Common myeloid progenitor, CD34-positive (primary cell): ENCODE results near the gene PCDH9.

Experiments used
- CTCF ChIA-PET: fragments of 350-600 bp; sonication (Branson Sonifier 250); formaldehyde crosslinking; loops from one replicate; lab custom pipeline; 2021; ENCODE audit warnings: antibody characterized with exemption; lab: Charles Lee
- POLR2A ChIA-PET: fragments of 350-600 bp; sonication (Branson Sonifier 250); formaldehyde crosslinking; loops from one replicate; lab custom pipeline; 2021; ENCODE audit warnings: antibody characterized with exemption; lab: Charles Lee
- DNase-seq, 3 donors: peaks; one replicate each; pipeline versions ENCODE4 v3.0.0 to v3.0.0-alpha.2; 2013
- H3K27ac ChIP-seq, 2 experiments: 1 replicate in 1 of 2; 2 replicates in 1 of 2; pipeline ENCODE4 v1.7.0; 2013; ENCODE audit warnings: inconsistent platforms in 2 of 2, low read length in 2 of 2, mild to moderate bottlenecking in 2 of 2, low read depth in 1 of 2, moderate library complexity in 1 of 2; ENCODE audit not compliant: severe bottlenecking in 2 of 2, insufficient read depth in 1 of 2, poor library complexity in 1 of 2
- H3K27me3 ChIP-seq, 5 experiments: replicated peaks in 2 of 5; 1 replicate in 3 of 5; 2 replicates in 2 of 5; pipeline versions ENCODE4 v1.6.1 to v1.7.0; 2013; ENCODE audit warnings: low read length in 4 of 5, mild to moderate bottlenecking in 2 of 5, moderate library complexity in 2 of 5, inconsistent platforms in 1 of 5; ENCODE audit not compliant: insufficient read depth in 5 of 5, control insufficient read depth in 4 of 5
- H3K36me3 ChIP-seq, 4 experiments: 1 replicate in 2 of 4; 2 replicates in 2 of 4; pipeline versions ENCODE4 v1.6.1 to v1.7.0; 2013; ENCODE audit warnings: low read length in 3 of 4, control low read depth in 1 of 4, mild to moderate bottlenecking in 1 of 4; ENCODE audit not compliant: control insufficient read depth in 4 of 4, insufficient read depth in 4 of 4
- H3K4me1 ChIP-seq, 4 experiments: 1 replicate in 3 of 4; 2 replicates in 1 of 4; pipeline versions ENCODE4 v1.6.1 to v1.7.1; 2013; ENCODE audit warnings: low read length in 3 of 4, mild to moderate bottlenecking in 3 of 4, control low read depth in 1 of 4, inconsistent platforms in 1 of 4, moderate library complexity in 1 of 4; ENCODE audit not compliant: control insufficient read depth in 4 of 4, insufficient read depth in 4 of 4; ENCODE audit errors: control extremely low read depth in 1 of 4
- H3K4me3 ChIP-seq, 7 experiments: 1 replicate in 4 of 7; 2 replicates in 3 of 7; pipeline versions ENCODE4 v1.5.1 to v1.7.0; 2013; ENCODE audit warnings: mild to moderate bottlenecking in 7 of 7, low read length in 6 of 7, moderate library complexity in 6 of 7, inconsistent platforms in 2 of 7, low read depth in 2 of 7, control low read depth in 1 of 7; ENCODE audit not compliant: insufficient read depth in 4 of 7, control insufficient read depth in 1 of 7; ENCODE audit errors: extremely low read depth in 1 of 7
- H3K9me3 ChIP-seq, 5 experiments: 1 replicate in 4 of 5; 2 replicates in 1 of 5; pipeline versions ENCODE4 v1.6.1 to v1.7.1; 2013; ENCODE audit warnings: low read length in 4 of 5, mild to moderate bottlenecking in 2 of 5, inconsistent platforms in 1 of 5, low read depth in 1 of 5, moderate library complexity in 1 of 5; ENCODE audit not compliant: control insufficient read depth in 4 of 5, insufficient read depth in 2 of 5; ENCODE audit errors: control extremely low read depth in 1 of 5
- WGBS: methylation state at CpG from one replicate; pipeline ENCODE4 v1.1.5; 2013; ENCODE audit not compliant: insufficient coverage; 5-methylcytosine and 5-hydroxymethylcytosine counted together

The PCDH9 gene

DNA sequence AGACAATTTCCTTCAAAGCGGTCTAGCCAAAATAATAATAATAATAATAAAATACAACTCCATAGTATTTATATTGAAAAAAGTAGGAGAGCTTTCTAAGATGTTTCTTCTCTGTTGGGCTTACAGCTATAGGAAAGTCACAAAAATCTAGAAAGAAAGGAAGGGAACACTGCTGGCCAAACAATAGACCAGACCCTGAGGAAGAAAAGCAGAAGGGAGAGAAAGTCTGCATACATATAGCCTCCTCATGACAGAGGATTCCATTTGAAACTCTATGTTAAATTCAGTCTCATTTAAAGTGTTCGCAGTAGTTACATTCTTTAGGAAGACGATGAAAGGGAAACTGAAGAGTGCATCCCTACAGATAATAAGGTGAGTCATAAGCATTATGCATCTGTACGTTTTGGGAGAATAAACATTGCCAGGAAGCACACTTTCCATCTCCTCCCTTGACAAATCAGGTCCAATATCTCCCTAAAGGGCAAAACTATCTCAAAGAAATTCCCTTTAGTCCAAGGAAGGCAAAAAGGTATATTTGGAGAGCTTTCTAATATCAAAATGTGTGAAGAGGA, 86.5 kb downstream of the PCDH9 start:
- ChIA-PET CTCF (no interaction called here), POLR2A (no interaction called here)
- no peak for DNase-seq
- 100% methylated on average over 2 of the region's 4 CpGs for WGBS
- Histone ChIP-seq H3K4me3 (no peak overlapping the region), H3K4me1 (peaks cover 0 to 17% (median 4%) of the 10 kb centered on the region in 4 experiments), H3K9me3 (peaks cover 0 to 1% (median 0%) of the 10 kb centered on the region in 5 experiments), H3K36me3 (no peaks in the 10 kb centered on the region), H3K27me3 (no peaks in the 10 kb centered on the region), H3K27ac (no peak overlapping the region)

DNA sequence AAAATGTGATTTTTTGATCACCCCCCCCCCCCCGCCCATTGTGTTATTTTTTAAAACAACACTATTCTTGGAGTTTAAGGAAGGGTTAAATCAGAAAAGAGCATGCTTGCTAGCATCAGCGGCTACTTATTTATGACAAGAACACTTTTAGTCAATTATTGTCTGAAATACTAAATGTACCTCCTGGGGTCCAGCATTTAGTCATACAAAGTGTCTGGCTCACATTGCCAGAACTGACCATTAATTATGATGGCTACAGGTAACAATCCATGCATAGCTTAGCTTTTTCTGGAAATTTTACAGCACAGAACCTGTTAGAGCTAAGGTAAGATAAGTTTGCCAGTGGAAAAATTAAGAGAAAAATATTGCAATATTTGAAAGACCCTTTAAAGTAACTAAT, 90.1 kb downstream of the PCDH9 start:
- no peaks in the 10 kb centered on the region for H3K27me3 ChIP-seq
- no peaks in the 10 kb centered on the region for H3K36me3 ChIP-seq
- POLR2A ChIA-PET = no interaction called here
- H3K4me3 ChIP-seq = no peak overlapping the region
- H3K9me3 ChIP-seq = peaks cover 0 to 1% (median 0%) of the 10 kb centered on the region in 5 experiments
- H3K4me1 ChIP-seq = no peaks in the 10 kb centered on the region
- 100% methylated on average over 1 of the region's 2 CpGs for WGBS
- no peak overlapping the region for H3K27ac ChIP-seq
- DNase-seq = no peak
- CTCF ChIA-PET = no interaction called here

DNA sequence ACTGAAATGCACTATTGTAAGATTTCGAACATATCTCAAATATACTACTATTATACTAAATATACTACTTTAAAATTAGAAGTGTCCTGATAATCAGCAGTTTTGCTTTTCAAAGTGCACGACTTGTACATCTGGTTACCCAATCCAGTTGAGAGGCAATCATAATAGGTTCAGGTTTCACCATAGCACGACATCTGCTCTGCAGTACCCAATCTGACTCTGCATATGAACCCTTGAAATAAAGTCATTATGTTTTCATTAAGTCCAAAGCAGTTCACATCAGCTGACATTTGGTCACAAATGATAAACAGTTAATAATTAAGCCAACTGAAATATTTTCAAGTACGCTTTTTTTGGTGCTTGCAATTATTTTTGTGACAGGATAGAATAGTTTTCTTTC, 90.6 kb downstream of the PCDH9 start:
- DNase-seq = no peak
- no peaks in the 10 kb centered on the region for H3K27me3 ChIP-seq
- no peaks in the 10 kb centered on the region for H3K36me3 ChIP-seq
- WGBS = 100% methylated on average over 2 of the region's 4 CpGs
- no peak overlapping the region for H3K4me3 ChIP-seq
- peaks cover 0 to 1% (median 0%) of the 10 kb centered on the region in 5 experiments for H3K9me3 ChIP-seq
- H3K4me1 ChIP-seq = no peaks in the 10 kb centered on the region
- ChIA-PET CTCF (no interaction called here), POLR2A (no interaction called here)
- H3K27ac ChIP-seq = no peak overlapping the region

DNA sequence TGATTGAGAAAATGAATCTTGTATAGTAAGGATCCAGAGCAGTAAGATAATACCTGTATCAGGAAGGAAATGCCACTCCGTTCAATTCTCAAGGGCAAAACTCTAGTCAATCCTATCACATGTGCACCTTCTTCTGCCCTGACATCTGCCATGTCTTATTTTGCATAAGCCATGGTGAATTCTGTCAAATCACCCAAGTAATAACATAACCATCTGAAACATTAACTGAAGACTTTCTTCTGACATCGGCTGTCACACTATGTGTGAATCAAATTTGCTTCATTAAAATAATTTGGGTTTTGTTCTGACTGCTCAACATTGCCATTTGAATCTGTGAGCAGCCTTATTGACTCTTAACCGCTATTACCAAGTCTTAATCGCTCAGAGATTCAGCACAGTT, 91.2 kb downstream of the PCDH9 start:
- peaks cover 0 to 2% (median 0%) of the 10 kb centered on the region in 4 experiments for H3K4me1 ChIP-seq
- peaks cover 0 to 1% (median 0%) of the 10 kb centered on the region in 5 experiments for H3K9me3 ChIP-seq
- WGBS = 97% methylated on average over 4 of the region's 4 CpGs
- no peak for DNase-seq
- no peak overlapping the region for H3K4me3 ChIP-seq
- ChIA-PET POLR2A (no interaction called here), CTCF (no interaction called here)
- H3K27ac ChIP-seq = no peak overlapping the region
- no peaks in the 10 kb centered on the region for H3K36me3 ChIP-seq
- no peaks in the 10 kb centered on the region for H3K27me3 ChIP-seq

DNA sequence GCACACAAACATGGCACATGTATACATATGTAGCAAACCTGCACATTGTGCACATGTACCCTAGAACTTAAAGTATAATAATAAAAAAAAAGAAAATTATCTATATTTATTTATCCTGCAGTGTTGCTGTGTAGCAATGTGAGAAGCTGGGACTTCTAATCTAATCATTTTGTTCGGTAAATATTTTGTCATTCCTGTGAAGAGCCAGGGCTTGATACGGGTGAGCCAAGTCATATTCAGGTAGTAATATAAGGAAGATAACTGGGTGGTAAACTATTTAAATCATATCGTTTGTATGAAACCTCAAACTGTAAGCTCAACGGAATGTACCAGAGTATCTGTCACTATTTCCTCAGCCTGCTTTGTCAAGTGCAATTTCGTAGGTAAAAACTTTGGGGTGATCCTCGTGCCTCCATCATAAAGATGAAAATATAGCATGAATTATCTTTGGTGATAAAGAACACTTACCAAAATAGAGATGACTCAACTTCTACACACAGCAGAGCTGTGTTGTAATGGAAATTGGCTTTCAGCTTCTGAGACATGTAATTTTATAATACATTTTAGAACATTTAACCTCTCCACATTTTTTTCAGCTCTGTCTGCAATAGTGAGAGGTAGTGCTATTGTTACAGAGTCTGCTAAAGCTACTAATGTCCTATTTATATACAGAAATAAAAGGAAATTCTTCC, 92.9 kb downstream of the PCDH9 start:
- no peak overlapping the region for H3K27ac ChIP-seq
- WGBS = 93% methylated on average over 5 of the region's 6 CpGs
- peaks cover 0 to 3% (median 0%) of the 10 kb centered on the region in 4 experiments for H3K4me1 ChIP-seq
- no peaks in the 10 kb centered on the region for H3K27me3 ChIP-seq
- CTCF ChIA-PET = no interaction called here
- H3K36me3 ChIP-seq = no peaks in the 10 kb centered on the region
- H3K4me3 ChIP-seq = no peak overlapping the region
- POLR2A ChIA-PET = no interaction called here
- no peaks in the 10 kb centered on the region for H3K9me3 ChIP-seq
- no peak for DNase-seq

DNA sequence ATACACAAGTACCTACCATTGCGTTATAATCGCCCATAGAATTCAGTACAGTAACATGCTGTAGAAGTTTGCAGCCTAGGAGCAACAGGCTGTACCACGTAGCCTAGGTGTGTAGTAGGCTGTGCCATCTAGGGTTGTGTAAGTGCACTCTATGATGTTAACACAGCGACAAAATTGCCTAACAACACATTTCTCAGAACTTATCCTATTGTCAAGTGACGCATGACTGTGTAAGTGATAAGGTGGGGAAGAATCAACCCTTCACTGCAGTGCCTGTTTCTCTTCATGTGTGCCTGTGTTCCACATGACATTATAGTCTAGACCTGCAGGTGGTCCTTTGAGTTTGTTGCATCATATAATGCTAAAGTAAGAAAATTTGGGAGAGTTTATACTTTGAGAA, 94.0 kb downstream of the PCDH9 start:
- no CpG with 5 or more reads among the region's 5 CpGs for WGBS
- no peaks in the 10 kb centered on the region for H3K9me3 ChIP-seq
- H3K27ac ChIP-seq = no peak overlapping the region
- CTCF ChIA-PET = no interaction called here
- H3K4me1 ChIP-seq = peaks cover 0 to 3% (median 0%) of the 10 kb centered on the region in 4 experiments
- H3K27me3 ChIP-seq = no peaks in the 10 kb centered on the region
- no peak overlapping the region for H3K4me3 ChIP-seq
- POLR2A ChIA-PET = no interaction called here
- no peaks in the 10 kb centered on the region for H3K36me3 ChIP-seq
- no peak for DNase-seq

DNA sequence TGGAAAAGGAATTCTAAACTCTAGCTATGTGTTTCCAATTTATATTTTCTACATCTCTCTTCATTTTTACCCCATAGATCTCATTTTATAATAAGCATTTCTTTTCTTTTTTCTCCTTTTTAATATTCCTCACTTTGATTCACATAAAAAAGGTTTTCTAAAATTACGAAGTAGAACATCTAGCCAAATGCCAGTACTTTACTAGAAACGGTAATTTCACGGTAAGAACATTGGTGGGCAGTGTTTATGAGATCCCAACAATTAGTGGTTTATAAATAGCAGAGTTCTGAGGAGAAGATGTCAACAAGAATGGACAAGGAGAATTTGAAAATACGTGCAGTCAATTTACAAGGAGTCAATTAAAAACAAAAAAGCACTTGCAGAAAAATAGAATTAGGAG, 94.8 kb downstream of the PCDH9 start:
- 92% methylated on average over 4 of the region's 4 CpGs for WGBS

More for the DNA sequence above, 94.8 kb downstream of the PCDH9 start:
- no peak for DNase-seq
- Histone ChIP-seq H3K36me3 (no peaks in the 10 kb centered on the region), H3K9me3 (no peaks in the 10 kb centered on the region), H3K27ac (no peak overlapping the region), H3K4me1 (peaks cover 0 to 3% (median 0%) of the 10 kb centered on the region in 4 experiments), H3K4me3 (no peak overlapping the region), H3K27me3 (no peaks in the 10 kb centered on the region)
- CTCF ChIA-PET = interaction anchor here (1.0 kb wide), 1 partner anchor 13 kb away, joined by 3 read pairs; no protein-coding TSS in a partner anchor
- POLR2A ChIA-PET = no interaction called here
